K562 (cell line): ENCODE measurements around the gene RNF112. TPM values are rescaled to one million over a fixed set of nuclear protein-coding genes. Genes with fewer than 3 reads are reported as not detected.
A peak's percentile ranks its signal among the peaks of the same experiment; 100 is the strongest.

Source experiments
- ATAC-seq: fragments of 200-7000 bp; cut with Tn5 transposase; 3 replicates; pipeline ENCODE4 v1.9.1; 2020; ENCODE audit warnings: moderate library complexity
- BruUV-seq: library from RNA; stranded (reverse); fragments of 400-500 nt; replicated peaks from 2 replicates; lab custom pipeline; 2021; lab: Mats Ljungman, UMichigan
- CTCF ChIA-PET: fragments of 300-600 bp; formaldehyde crosslinking; extraction: SDS; loops from one replicate; lab custom pipeline; 2021; ENCODE audit warnings: low intra/inter-chr PET ratio; lab: Yijun Ruan, JAX
- POLR2A ChIA-PET: fragments of 300-600, 350-650 bp; sonication (Branson Sonifier 250); formaldehyde crosslinking; extraction: SDS; loops from one replicate; lab custom pipeline; 2021; ENCODE audit warnings: antibody characterized with exemption, inconsistent platforms; lab: Yijun Ruan, JAX
- DNase-seq, 4 experiments: peaks; one replicate each; pipeline versions ENCODE4 v3.0.0 to v3.0.0-alpha.2; 2011 to 2018; ENCODE audit warnings: low spot score in 3 of 4, mixed read lengths in 3 of 4; ENCODE audit errors: extremely low read depth in 1 of 4
- FAIRE-seq: peaks from 2 replicates; lab custom pipeline; 2011; peaks lifted over from hg19 to GRCh38; lab: Jason Lieb, UNC
- H2AFZ ChIP-seq: 2 replicates; pipeline ENCODE4 v1.6.0; 2011; ENCODE audit warnings: low read depth, low read length, control low read depth, inconsistent platforms
- H3K27ac ChIP-seq: fragments of 200-600 bp; 3 replicates; pipeline ENCODE4 v1.8.0; 2011; ENCODE audit warnings: low read depth, mild to moderate bottlenecking, control low read depth, inconsistent platforms, low read length, moderate library complexity, mixed read lengths; ENCODE audit errors: extremely low read depth
- H3K27me3 ChIP-seq, 2 experiments: fragments of 300-600 bp in 1 of 2; 2 replicates in 1 of 2; 3 replicates in 1 of 2; pipeline versions ENCODE4 v1.6.0 to v1.8.0; 2011; ENCODE audit warnings: inconsistent platforms in 2 of 2, low read length in 2 of 2, mild to moderate bottlenecking in 1 of 2, mixed read lengths in 1 of 2, moderate library complexity in 1 of 2; ENCODE audit not compliant: control insufficient read depth in 2 of 2, insufficient read depth in 2 of 2
- H3K36me3 ChIP-seq: fragments of 300-600 bp; 3 replicates; pipeline ENCODE4 v1.8.0; 2011; ENCODE audit warnings: mild to moderate bottlenecking, low read length, inconsistent platforms; ENCODE audit not compliant: control insufficient read depth, insufficient read depth
- H3K4me1 ChIP-seq, 2 experiments: fragments of 200-600 bp in 1 of 2; replicated peaks in 1 of 2; 2 replicates in 1 of 2; 3 replicates in 1 of 2; pipeline versions ENCODE4 v1.5.1 to v1.8.0; 2011; ENCODE audit warnings: inconsistent platforms in 2 of 2, low read length in 2 of 2, mild to moderate bottlenecking in 1 of 2, mixed read lengths in 1 of 2, moderate library complexity in 1 of 2; ENCODE audit not compliant: control insufficient read depth in 2 of 2, insufficient read depth in 2 of 2
- H3K4me2 ChIP-seq: 2 replicates; pipeline ENCODE4 v1.6.1; 2011; ENCODE audit warnings: low read length, control low read depth, inconsistent platforms, mixed read lengths; ENCODE audit not compliant: insufficient read depth
- H3K4me3 ChIP-seq: fragments of 200-600 bp; sonication (generic), shearing (Covaris generic); 2 replicates; pipeline ENCODE4 v1.5.1; 2016; ENCODE audit warnings: control low read depth, inconsistent platforms
- H3K79me2 ChIP-seq: fragments of 200-600 bp; 3 replicates; pipeline ENCODE4 v1.8.0; 2011; ENCODE audit warnings: low read length, inconsistent platforms; ENCODE audit not compliant: control insufficient read depth, insufficient read depth
- H3K9ac ChIP-seq, 2 experiments: 2 replicates each; pipeline versions ENCODE4 v1.6.0 to v1.6.1; 2011; ENCODE audit warnings: low read depth in 2 of 2, low read length in 2 of 2, control low read depth in 1 of 2, inconsistent platforms in 1 of 2, mild to moderate bottlenecking in 1 of 2, mixed read lengths in 1 of 2; ENCODE audit not compliant: insufficient read depth in 1 of 2
- H3K9me1 ChIP-seq: one replicate; pipeline ENCODE4 v1.6.0; 2011; ENCODE audit warnings: inconsistent platforms, mild to moderate bottlenecking, low read length, moderate library complexity; ENCODE audit not compliant: control insufficient read depth, insufficient read depth
- H3K9me3 ChIP-seq: replicated peaks from 2 replicates; pipeline ENCODE4 v1.5.1; 2011; ENCODE audit warnings: low read depth, low read length, inconsistent platforms; ENCODE audit not compliant: control insufficient read depth, insufficient read depth
- H4K20me1 ChIP-seq: replicated peaks from 2 replicates; pipeline ENCODE4 v1.6.1; 2011; ENCODE audit warnings: low read length, inconsistent platforms, mixed read lengths; ENCODE audit not compliant: control insufficient read depth, insufficient read depth
- ETV1 ChIP-seq: fragments of 450-650 bp; conservative IDR thresholded peaks from 2 replicates; pipeline ENCODE4 v1.6.1; 2016; ENCODE audit warnings: missing genetic modification characterization, control low read depth, low read depth, missing compliant biosample characterization
- RAD51 ChIP-seq: fragments of 450-650 bp; IDR thresholded peaks from 2 replicates; pipeline ENCODE4 v1.7.1; 2016; ENCODE audit warnings: low read depth, mild to moderate bottlenecking, borderline replicate concordance
- WGBS: fragments of 100-300 bp; shearing (Covaris generic); methylation state at CpG from one replicate; pipeline ENCODE4 v1.1.6; 2016; ENCODE audit warnings: low coverage, mixed read lengths; ENCODE audit not compliant: insufficient coverage; ENCODE audit errors: missing lambda C conversion rate; 5-methylcytosine and 5-hydroxymethylcytosine counted together
- in situ Hi-C: fragments of 300-500 bp; cut with MboI; formaldehyde crosslinking; loops from 4 replicates; pipeline ENCODE4 v1.15.0; 2018; ENCODE audit warnings: inconsistent platforms, mixed read lengths
- intact Hi-C: fragments of 100-400 bp; cut with micrococcal nuclease; formaldehyde crosslinking; loops from 2 replicates; pipeline ENCODE4 v1.14.2; 2022
- polyA plus RNA-seq, 8 experiments: library from polyadenylated mRNA; depleted of rRNA in 4 of 8; stranded (reverse) in 5 of 8; unstranded in 3 of 8; fragments of >200 nt; fragmentation: Nextera tagmentation in 2 of 8; fragmentation: Illumina TruSeq in 1 of 8; extraction: Ambion mirVana in 2 of 8; extraction: Trizol in 1 of 8; gene quantifications; 2 replicates each; pipeline versions ENCODE4 v1.2.1 to v1.2.3, GENCODE V29; 2011 to 2014; ENCODE audit warnings: inconsistent platforms in 1 of 8, missing spikeins in 1 of 8
- total RNA-seq, 7 experiments: library from RNA; depleted of rRNA in 6 of 7; stranded (reverse); fragments of >200 nt in 6 of 7; fragmentation: Illumina TruSeq in 2 of 7; extraction: Trizol in 2 of 7; gene quantifications; 2 replicates each; pipeline versions ENCODE4 v1.2.1 to v1.2.3, GENCODE V29; 2011 to 2021; ENCODE audit warnings: low replicate concordance in 1 of 7
- TF ChIP-seq, protein P1 (sequence below): fragments of 250-450 bp; sonication (Bioruptor Pico); IDR thresholded peaks from 2 replicates; pipeline ENCODE4 v1.5.1; 2021; ENCODE audit warnings: mild to moderate bottlenecking

Gene RNF112
- total and polyA plus RNA-seq, 9 of the 15 experiments (the other 6 are each of a cell fraction or from before 2014, with no cell fraction given) = 0.05 TPM; not detected in 8

DNA sequence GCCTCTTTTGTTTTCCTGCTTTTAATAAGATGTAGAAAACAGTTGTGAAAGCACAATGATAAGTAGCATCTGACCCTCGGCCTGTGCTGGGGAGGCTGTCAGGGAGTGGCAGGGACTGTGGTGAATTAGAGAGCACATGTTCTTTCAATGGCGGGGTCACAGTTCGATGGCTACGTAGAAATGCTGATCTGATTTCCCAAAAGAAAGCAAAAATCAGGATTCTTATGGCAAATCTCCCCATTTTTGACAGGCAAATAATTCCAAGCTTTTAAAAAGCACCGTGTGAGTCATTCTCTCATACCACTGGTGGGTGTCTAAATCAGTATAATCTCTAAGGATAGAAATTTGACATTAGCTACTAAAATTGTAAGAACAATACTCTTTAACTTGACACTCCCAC, 36.9 kb upstream of the RNF112 start (continued):
- TF ChIP-seq RAD51 = no peak
- TF ChIP-seq, all 486 proteins: peak for 0

- DNase-seq = no peak
- H3K27me3 ChIP-seq = no peaks in the 10 kb centered on the region; a peak in 1 of 5 replicates
- H4K20me1 ChIP-seq = no peaks in the 10 kb centered on the region
- no TSS peak for BruUV-seq
- intact Hi-C loops = no loop called here
- H3K9ac ChIP-seq = no peak overlapping the region
- H3K79me2 ChIP-seq = peaks cover 9% of the 10 kb centered on the region; the same call in 2 of the 3 replicates
- ChIA-PET POLR2A (no interaction called here), CTCF (no interaction called here)
- no peaks in the 10 kb centered on the region for H3K9me1 ChIP-seq
- TF ChIP-seq, protein P1, sequence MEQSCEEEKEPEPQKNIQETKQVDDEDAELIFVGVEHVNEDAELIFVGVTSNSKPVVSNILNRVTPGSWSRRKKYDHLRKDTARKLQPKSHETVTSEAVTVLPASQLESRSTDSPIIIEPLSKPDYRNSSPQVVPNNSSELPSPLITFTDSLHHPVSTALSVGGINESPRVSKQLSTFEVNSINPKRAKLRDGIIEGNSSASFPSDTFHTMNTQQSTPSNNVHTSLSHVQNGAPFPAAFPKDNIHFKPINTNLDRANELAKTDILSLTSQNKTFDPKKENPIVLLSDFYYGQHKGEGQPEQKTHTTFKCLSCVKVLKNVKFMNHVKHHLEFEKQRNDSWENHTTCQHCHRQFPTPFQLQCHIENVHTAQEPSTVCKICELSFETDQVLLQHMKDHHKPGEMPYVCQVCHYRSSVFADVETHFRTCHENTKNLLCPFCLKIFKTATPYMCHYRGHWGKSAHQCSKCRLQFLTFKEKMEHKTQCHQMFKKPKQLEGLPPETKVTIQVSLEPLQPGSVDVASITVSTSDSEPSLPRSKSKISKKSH (CRISPR knock-in tag) = no peak
- no peak for TF ChIP-seq ETV1 (tag)
- H3K27ac ChIP-seq = no peak overlapping the region
- H2AFZ ChIP-seq = no peak overlapping the region
- WGBS = 57% methylated on average over 1 of the region's 1 CpG
- H3K4me3 ChIP-seq = no peak overlapping the region
- peaks cover 0 to 11% of the 10 kb centered on the region in 2 experiments; a peak in 3 of 5 replicates for H3K4me1 ChIP-seq
- H3K36me3 ChIP-seq = peaks cover 14% of the 10 kb centered on the region; the same call in 1 of the 3 replicates
- no peaks in the 10 kb centered on the region for H3K9me3 ChIP-seq
- in situ Hi-C loops = no loop called here
- H3K4me2 ChIP-seq = no peak overlapping the region
- FAIRE-seq = peak; percentile 37
- ATAC-seq = no peak
Observed at GRCh38 chr17:19375732-19376131, 35.3 kb upstream of the RNF112 start.
